ENCODE results near the gene TOM1L2. TPM values are rescaled to one million over a fixed set of nuclear protein-coding genes. Genes with fewer than 3 reads are reported as not detected.
"Not testable (repeated sequence)": the region's sequence is repeated elsewhere in the genome, so short reads cannot be mapped to it uniquely, and the experiment has no call there.

TOM1L2 gene
- total RNA-seq, 1 donor from 2014 or later = 4.3 TPM

DNA sequence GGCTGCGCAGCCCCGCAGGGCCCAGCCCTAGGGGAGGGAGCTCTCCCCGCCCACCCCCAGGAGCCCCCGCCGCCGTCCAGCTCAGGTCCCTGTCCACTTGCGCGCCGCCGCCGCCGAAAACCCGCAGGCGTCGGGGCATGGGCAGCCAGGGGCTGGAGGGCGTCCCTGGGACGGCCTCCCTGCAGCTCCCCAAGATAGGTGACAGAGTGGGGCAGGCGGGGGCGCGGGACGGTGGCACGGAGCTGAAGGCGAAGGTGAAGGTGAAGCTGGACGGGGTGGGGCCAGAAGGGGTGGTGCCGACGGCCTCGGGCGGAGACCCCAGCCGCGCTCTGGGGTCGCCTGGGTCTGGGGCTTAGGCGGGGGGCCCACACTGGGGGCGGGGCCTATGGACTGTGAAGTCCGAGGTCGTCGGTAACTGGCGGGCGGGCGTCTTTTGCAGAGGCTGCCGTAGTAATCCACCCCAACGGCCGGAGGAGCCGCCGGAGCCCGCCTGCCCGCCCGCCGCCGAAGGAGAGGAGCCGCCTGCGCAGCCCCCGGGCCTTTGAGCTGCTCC lies 162.6 kb downstream of the TOM1L2 start:
- peaks cover 30% of the 10 kb centered on the region for H3K4me1 ChIP-seq
- no peaks in the 10 kb centered on the region for H3K79me2 ChIP-seq (ENCODE audit: low read depth)
- Mint-ChIP-seq H3K4me1 (peaks cover 35% of the 10 kb centered on the region), H3K27ac (no peak overlapping the region), H3K4me3 (no peak overlapping the region), H3K36me3 (peaks cover 10% of the 10 kb centered on the region), H3K9me3 (no peaks in the 10 kb centered on the region), H3K27me3 (ENCODE audit: insufficient read depth, low read depth) (peaks cover 21% of the 10 kb centered on the region)
- TF ChIP-seq EZH2phosphoT487 (IDR thresholded peaks at IDR 0.05) = peak; percentile 27
- TF ChIP-seq, protein P1, sequence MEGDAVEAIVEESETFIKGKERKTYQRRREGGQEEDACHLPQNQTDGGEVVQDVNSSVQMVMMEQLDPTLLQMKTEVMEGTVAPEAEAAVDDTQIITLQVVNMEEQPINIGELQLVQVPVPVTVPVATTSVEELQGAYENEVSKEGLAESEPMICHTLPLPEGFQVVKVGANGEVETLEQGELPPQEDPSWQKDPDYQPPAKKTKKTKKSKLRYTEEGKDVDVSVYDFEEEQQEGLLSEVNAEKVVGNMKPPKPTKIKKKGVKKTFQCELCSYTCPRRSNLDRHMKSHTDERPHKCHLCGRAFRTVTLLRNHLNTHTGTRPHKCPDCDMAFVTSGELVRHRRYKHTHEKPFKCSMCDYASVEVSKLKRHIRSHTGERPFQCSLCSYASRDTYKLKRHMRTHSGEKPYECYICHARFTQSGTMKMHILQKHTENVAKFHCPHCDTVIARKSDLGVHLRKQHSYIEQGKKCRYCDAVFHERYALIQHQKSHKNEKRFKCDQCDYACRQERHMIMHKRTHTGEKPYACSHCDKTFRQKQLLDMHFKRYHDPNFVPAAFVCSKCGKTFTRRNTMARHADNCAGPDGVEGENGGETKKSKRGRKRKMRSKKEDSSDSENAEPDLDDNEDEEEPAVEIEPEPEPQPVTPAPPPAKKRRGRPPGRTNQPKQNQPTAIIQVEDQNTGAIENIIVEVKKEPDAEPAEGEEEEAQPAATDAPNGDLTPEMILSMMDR (IDR thresholded peaks at IDR 0.05) = no peak
- TF ChIP-seq EZH2 (IDR thresholded peaks at IDR 0.05) = peak; percentile 24
- no peak overlapping the region for H3K9ac ChIP-seq
- peak; percentile 45 for DNase-seq (ENCODE audit: low spot score)
- H2AFZ ChIP-seq (replicated peaks) = no peak overlapping the region
- peak overlapping the region; percentile 33 for H3K4me3 ChIP-seq
- peak overlapping the region; percentile 67 for H3K4me2 ChIP-seq
- H3K9me3 ChIP-seq (ENCODE audit: low read depth) = no peaks in the 10 kb centered on the region
- no peaks in the 10 kb centered on the region for H3K36me3 ChIP-seq
- peaks cover 42% of the 10 kb centered on the region for H3F3A ChIP-seq (ENCODE audit: low read depth)
- peaks cover 88% of the 10 kb centered on the region for H4K20me1 ChIP-seq (ENCODE audit: low read depth)
- peaks cover 27% of the 10 kb centered on the region for H3K27me3 ChIP-seq
- H3K27ac ChIP-seq = no peak overlapping the region

DNA sequence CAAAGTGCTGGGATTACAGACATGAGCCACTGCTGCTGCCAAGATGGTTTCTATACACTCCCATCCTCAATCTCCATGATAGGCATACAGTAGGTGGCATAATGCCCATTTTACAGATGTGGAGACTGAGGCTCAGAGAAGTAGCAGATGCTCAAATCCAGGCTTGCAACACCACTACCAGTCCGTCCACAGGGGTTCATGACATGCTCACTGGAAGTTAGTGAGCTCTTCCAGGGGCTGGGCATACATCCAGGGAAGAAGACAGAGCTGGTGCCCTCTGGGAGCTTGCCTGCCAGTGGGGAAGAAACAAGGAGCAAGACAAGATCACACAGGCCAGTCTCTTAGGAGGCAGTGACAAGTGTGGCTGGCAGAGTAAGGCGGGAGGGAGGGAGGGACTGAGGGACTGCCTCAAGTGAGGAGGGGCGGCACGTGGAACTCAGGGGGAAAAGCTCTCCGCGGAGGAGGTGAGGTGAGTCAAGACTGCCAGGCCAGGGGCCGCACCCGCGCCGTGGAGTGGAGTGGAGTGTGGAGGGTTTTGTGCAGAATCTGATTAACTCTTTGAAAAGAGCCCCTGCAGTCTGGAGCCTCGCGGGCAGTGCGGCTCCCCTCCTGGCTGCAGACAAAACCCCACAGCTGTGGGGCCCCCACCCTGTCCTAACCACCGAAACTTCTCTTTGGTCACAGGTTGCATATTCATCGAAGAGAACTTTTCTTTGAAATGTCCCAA lies 163.3 kb downstream of the TOM1L2 start:
- peak overlapping the region; percentile 33 for H3K4me3 ChIP-seq

DNA sequence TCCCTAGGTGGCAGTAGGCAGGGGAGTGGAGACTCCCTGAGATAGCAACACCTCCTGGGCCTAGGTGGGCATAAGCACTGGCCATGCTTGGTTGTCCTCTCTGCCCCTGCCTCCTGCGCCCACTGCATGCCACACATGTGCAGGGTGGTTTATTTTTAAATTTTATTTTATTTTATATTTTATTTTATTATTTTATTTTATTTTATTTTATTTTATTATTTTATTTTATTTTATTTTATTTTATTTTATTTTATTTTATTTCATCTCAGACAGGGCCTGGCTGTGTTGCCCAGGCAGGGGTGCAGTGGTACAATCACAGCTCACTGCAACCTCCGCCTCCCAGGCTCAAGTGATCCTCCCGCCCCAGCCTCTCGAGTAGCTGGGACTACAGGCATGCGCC lies 164.0 kb downstream of the TOM1L2 start:
- H3K4me3 Mint-ChIP-seq; H3K9ac ChIP-seq; H3K4me3 ChIP-seq; H3K27ac Mint-ChIP-seq; H3K79me2 ChIP-seq (ENCODE audit: low read depth); DNase-seq (ENCODE audit: low spot score); H3K9me3 Mint-ChIP-seq; H3K36me3 ChIP-seq; H3K9me3 ChIP-seq (ENCODE audit: low read depth); H3K4me2 ChIP-seq; H3K27ac ChIP-seq; H2AFZ ChIP-seq (replicated peaks): not testable (repeated sequence)
- Histone ChIP-seq H3F3A (ENCODE audit: low read depth) (peaks cover 40% of the 10 kb centered on the region), H4K20me1 (ENCODE audit: low read depth) (peaks cover 77% of the 10 kb centered on the region), H3K27me3 (peaks cover 27% of the 10 kb centered on the region), H3K4me1 (peaks cover 30% of the 10 kb centered on the region)
- Mint-ChIP-seq H3K4me1 (peaks cover 35% of the 10 kb centered on the region), H3K36me3 (peaks cover 19% of the 10 kb centered on the region), H3K27me3 (ENCODE audit: insufficient read depth, low read depth) (peaks cover 23% of the 10 kb centered on the region)

More for the DNA sequence above, 163.3 kb downstream of the TOM1L2 start:
- Mint-ChIP-seq H3K4me1 (peaks cover 35% of the 10 kb centered on the region), H3K9me3 (no peaks in the 10 kb centered on the region), H3K27ac (no peak overlapping the region), H3K36me3 (peaks cover 15% of the 10 kb centered on the region), H3K27me3 (ENCODE audit: insufficient read depth, low read depth) (peaks cover 23% of the 10 kb centered on the region), H3K4me3 (peak overlapping the region; percentile 10)
- no peaks in the 10 kb centered on the region for H3K36me3 ChIP-seq
- DNase-seq (ENCODE audit: low spot score) = peak; percentile 37
- peaks cover 42% of the 10 kb centered on the region for H3F3A ChIP-seq (ENCODE audit: low read depth)
- H3K79me2 ChIP-seq (ENCODE audit: low read depth) = no peaks in the 10 kb centered on the region
- peaks cover 30% of the 10 kb centered on the region for H3K4me1 ChIP-seq
- no peak overlapping the region for H2AFZ ChIP-seq (replicated peaks)
- peaks cover 27% of the 10 kb centered on the region for H3K27me3 ChIP-seq
- no peak overlapping the region for H3K27ac ChIP-seq
- H3K4me2 ChIP-seq = peak overlapping the region; percentile 67
- TF ChIP-seq, protein P1 (IDR thresholded peaks at IDR 0.05) = no peak
- TF ChIP-seq EZH2phosphoT487 (IDR thresholded peaks at IDR 0.05) (no peak), EZH2 (IDR thresholded peaks at IDR 0.05) (no peak)
- no peaks in the 10 kb centered on the region for H3K9me3 ChIP-seq (ENCODE audit: low read depth)
- H3K9ac ChIP-seq = no peak overlapping the region
- H4K20me1 ChIP-seq (ENCODE audit: low read depth) = peaks cover 82% of the 10 kb centered on the region

DNA sequence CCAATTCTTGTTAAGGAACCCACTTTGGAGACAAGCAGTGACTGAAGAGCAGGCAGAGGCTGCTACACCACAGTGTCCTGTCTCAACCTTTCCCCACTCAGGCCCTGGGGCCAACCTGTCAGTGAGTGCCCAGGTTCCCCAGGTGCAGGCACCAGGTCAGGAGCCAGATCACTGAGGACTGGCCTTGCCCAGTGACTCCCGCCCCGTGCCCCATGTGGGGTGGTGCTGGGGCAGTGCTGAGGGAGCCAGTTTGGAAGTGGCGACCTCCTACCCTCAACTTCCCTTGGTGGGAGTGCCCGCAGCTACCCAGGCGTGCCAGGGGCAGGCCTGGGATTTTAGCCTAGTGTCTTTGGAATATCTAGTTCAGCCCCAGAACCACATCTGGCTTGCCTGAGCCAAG lies 164.8 kb downstream of the TOM1L2 start:
- Histone ChIP-seq H3K4me2 (no peak overlapping the region), H3K79me2 (ENCODE audit: low read depth) (no peaks in the 10 kb centered on the region), H3K36me3 (no peaks in the 10 kb centered on the region), H3K9me3 (ENCODE audit: low read depth) (no peaks in the 10 kb centered on the region), H3K27ac (no peak overlapping the region), H3K4me3 (no peak overlapping the region), H3K27me3 (peaks cover 27% of the 10 kb centered on the region), H3F3A (ENCODE audit: low read depth) (peaks cover 33% of the 10 kb centered on the region), H3K4me1 (peaks cover 30% of the 10 kb centered on the region), H2AFZ (replicated peaks) (no peak overlapping the region), H3K9ac (no peak overlapping the region), H4K20me1 (ENCODE audit: low read depth) (peaks cover 69% of the 10 kb centered on the region)
- Mint-ChIP-seq H3K9me3 (no peaks in the 10 kb centered on the region), H3K27me3 (ENCODE audit: insufficient read depth, low read depth) (peaks cover 21% of the 10 kb centered on the region), H3K27ac (no peak overlapping the region), H3K4me3 (no peak overlapping the region), H3K4me1 (peaks cover 35% of the 10 kb centered on the region), H3K36me3 (peaks cover 19% of the 10 kb centered on the region)
- TF ChIP-seq EZH2phosphoT487 (IDR thresholded peaks at IDR 0.05) = no peak
- TF ChIP-seq, protein P1 (IDR thresholded peaks at IDR 0.05) = no peak
- no peak for TF ChIP-seq EZH2 (IDR thresholded peaks at IDR 0.05)
- no peak for DNase-seq (ENCODE audit: low spot score)
